Keratinocyte (primary cell): ENCODE data around the gene STK4. TPM values are rescaled to one million over a fixed set of nuclear protein-coding genes. Genes with fewer than 3 reads are reported as not detected.

Experiments used
- DNase-seq: peaks from one replicate; pipeline ENCODE4 v3.0.0-alpha.2; 2011; ENCODE audit warnings: low read depth, missing footprints, low spot score
- FAIRE-seq: peaks from 2 replicates; lab custom pipeline; 2011; peaks lifted over from hg19 to GRCh38; lab: Jason Lieb, UNC
- H2AFZ ChIP-seq: 2 replicates; pipeline ENCODE4 v1.6.0; 2012; ENCODE audit warnings: low read length, control low read depth, inconsistent platforms; ENCODE audit not compliant: control insufficient read depth
- H3K27ac ChIP-seq: 2 replicates; pipeline ENCODE4 v1.5.1; 2011; ENCODE audit warnings: low read length; ENCODE audit not compliant: control insufficient read depth, insufficient read depth
- H3K27me3 ChIP-seq: 3 replicates; pipeline ENCODE4 v1.6.0; 2011; ENCODE audit warnings: low read length; ENCODE audit not compliant: control insufficient read depth, insufficient read depth; ENCODE audit errors: extremely low read depth
- H3K36me3 ChIP-seq, 2 experiments: 2 replicates in 1 of 2; 3 replicates in 1 of 2; pipeline ENCODE4 v1.5.1; 2011; ENCODE audit warnings: low read length in 2 of 2, mild to moderate bottlenecking in 1 of 2; ENCODE audit not compliant: control insufficient read depth in 2 of 2, insufficient read depth in 2 of 2; ENCODE audit errors: extremely low read depth in 1 of 2
- H3K4me1 ChIP-seq: 3 replicates; pipeline ENCODE4 v1.5.1; 2011; ENCODE audit warnings: low read length; ENCODE audit not compliant: control insufficient read depth, insufficient read depth; ENCODE audit errors: extremely low read depth
- H3K4me2 ChIP-seq: 3 replicates; pipeline ENCODE4 v1.6.0; 2011; ENCODE audit warnings: low read depth, low read length; ENCODE audit not compliant: control insufficient read depth, insufficient read depth; ENCODE audit errors: extremely low read depth
- H3K4me3 ChIP-seq, 3 experiments: fragments of 200-600 bp in 1 of 3; sonication (generic) in 1 of 3; 2 replicates in 2 of 3; 3 replicates in 1 of 3; pipeline ENCODE4 v1.5.1; 2011 to 2016; ENCODE audit warnings: low read length in 3 of 3, mild to moderate bottlenecking in 3 of 3, control low read depth in 2 of 3, inconsistent platforms in 1 of 3, low read depth in 1 of 3, mixed read lengths in 1 of 3, mixed run types in 1 of 3, moderate library complexity in 1 of 3; ENCODE audit not compliant: control insufficient read depth in 2 of 3, insufficient read depth in 2 of 3; ENCODE audit errors: extremely low read depth in 1 of 3
- H3K79me2 ChIP-seq: 2 replicates; pipeline ENCODE4 v1.6.0; 2012; ENCODE audit warnings: low read length; ENCODE audit not compliant: control insufficient read depth, insufficient read depth
- H3K9ac ChIP-seq: 3 replicates; pipeline ENCODE4 v1.6.0; 2011; ENCODE audit warnings: low read length; ENCODE audit not compliant: control insufficient read depth, insufficient read depth; ENCODE audit errors: extremely low read depth
- H3K9me1 ChIP-seq: 3 replicates; pipeline ENCODE4 v1.6.0; 2011; ENCODE audit warnings: low read length; ENCODE audit not compliant: control insufficient read depth, insufficient read depth; ENCODE audit errors: extremely low read depth
- H3K9me3 ChIP-seq: 2 replicates; pipeline ENCODE4 v1.5.1; 2012; ENCODE audit warnings: low read depth, low read length; ENCODE audit not compliant: control insufficient read depth
- H4K20me1 ChIP-seq: 3 replicates; pipeline ENCODE4 v1.6.0; 2011; ENCODE audit warnings: low read length; ENCODE audit not compliant: control insufficient read depth, insufficient read depth; ENCODE audit errors: extremely low read depth
- EZH2 ChIP-seq: IDR thresholded peaks from one replicate; pipeline ENCODE4 v1.6.1; 2012; ENCODE audit warnings: inconsistent platforms, mild to moderate bottlenecking, low read length, moderate library complexity
- dilution Hi-C: fragments of 300-500 bp; cut with MboI; formaldehyde crosslinking; loops from one replicate; pipeline ENCODE4 v1.7.0; 2020; ENCODE audit warnings: low sequenced_read_pairs; ENCODE audit not compliant: extremely low pct_ligation_motif_present
- polyA plus RNA-seq, 5 experiments: library from polyadenylated mRNA; depleted of rRNA in 3 of 5; stranded (reverse) in 3 of 5; stranded (forward) in 1 of 5; unstranded in 1 of 5; fragments of >200 nt; gene quantifications; 1 replicate in 1 of 5; 2 replicates in 3 of 5; 3 replicates in 1 of 5; pipeline versions ENCODE4 v1.2.1 to v1.2.3, GENCODE V29; 2011 to 2012; ENCODE audit warnings: missing spikeins in 2 of 5, low read depth in 1 of 5, low replicate concordance in 1 of 5
- TF ChIP-seq, protein P1 (sequence below), 3 experiments: IDR thresholded peaks in 1 of 3; conservative IDR thresholded peaks in 1 of 3; optimal IDR thresholded peaks in 1 of 3; 2 replicates in 2 of 3; 3 replicates in 1 of 3; pipeline versions ENCODE3 to v1.5.1; 2011; ENCODE audit warnings: low read length in 3 of 3, mild to moderate bottlenecking in 3 of 3, moderate library complexity in 2 of 3, control low read depth in 1 of 3, inconsistent platforms in 1 of 3; ENCODE audit not compliant: insufficient read depth in 2 of 3; ENCODE audit errors: extremely low read depth in 1 of 3

STK4 gene
- polyA plus RNA-seq, 1 donor (not counting 4 experiments of a cell fraction or from before 2014, with no cell fraction given): 30.5 TPM

DNA sequence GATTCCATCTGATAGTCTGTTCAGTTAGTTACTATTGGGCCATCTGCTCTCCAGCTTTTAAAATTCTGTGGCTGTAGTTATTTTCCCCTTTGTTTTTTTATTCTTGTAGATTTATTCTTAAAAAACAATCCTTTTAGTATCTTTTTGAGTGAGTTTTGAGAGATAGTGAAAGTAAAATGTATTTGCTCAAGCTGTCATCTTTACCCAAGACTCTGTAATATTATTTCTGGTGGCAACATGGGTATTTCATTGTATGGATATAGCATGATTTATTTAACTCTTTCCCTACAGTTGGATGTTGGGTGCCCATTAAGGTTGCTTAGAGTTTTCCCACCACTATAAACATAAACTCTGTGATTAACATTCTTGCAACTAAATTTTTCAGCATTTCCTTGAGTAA is 24.6 kb downstream of the STK4 start:
- no peak for FAIRE-seq
- Histone ChIP-seq H3K27me3 (no peaks in the 10 kb centered on the region), H4K20me1 (no peaks in the 10 kb centered on the region), H3K9me3 (no peaks in the 10 kb centered on the region), H3K79me2 (peaks cover 24% of the 10 kb centered on the region), H3K36me3 (peaks cover 4 to 8% of the 10 kb centered on the region in 2 experiments), H3K4me3 (peak overlapping the region in 1 of 3 experiments; percentile 39), H2AFZ (no peak overlapping the region), H3K9ac (peak overlapping the region; percentile 40), H3K27ac (no peak overlapping the region), H3K4me2 (peak overlapping the region; percentile 43), H3K4me1 (peaks cover 16% of the 10 kb centered on the region), H3K9me1 (no peaks in the 10 kb centered on the region)
- dilution Hi-C loops: no loop called here
- DNase-seq: no peak
- TF ChIP-seq EZH2: no peak
- TF ChIP-seq, protein P1, sequence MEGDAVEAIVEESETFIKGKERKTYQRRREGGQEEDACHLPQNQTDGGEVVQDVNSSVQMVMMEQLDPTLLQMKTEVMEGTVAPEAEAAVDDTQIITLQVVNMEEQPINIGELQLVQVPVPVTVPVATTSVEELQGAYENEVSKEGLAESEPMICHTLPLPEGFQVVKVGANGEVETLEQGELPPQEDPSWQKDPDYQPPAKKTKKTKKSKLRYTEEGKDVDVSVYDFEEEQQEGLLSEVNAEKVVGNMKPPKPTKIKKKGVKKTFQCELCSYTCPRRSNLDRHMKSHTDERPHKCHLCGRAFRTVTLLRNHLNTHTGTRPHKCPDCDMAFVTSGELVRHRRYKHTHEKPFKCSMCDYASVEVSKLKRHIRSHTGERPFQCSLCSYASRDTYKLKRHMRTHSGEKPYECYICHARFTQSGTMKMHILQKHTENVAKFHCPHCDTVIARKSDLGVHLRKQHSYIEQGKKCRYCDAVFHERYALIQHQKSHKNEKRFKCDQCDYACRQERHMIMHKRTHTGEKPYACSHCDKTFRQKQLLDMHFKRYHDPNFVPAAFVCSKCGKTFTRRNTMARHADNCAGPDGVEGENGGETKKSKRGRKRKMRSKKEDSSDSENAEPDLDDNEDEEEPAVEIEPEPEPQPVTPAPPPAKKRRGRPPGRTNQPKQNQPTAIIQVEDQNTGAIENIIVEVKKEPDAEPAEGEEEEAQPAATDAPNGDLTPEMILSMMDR (optimal IDR thresholded peaks at IDR 0.05 in 1 of 3, IDR thresholded peaks at IDR 0.05 in 1 of 3, conservative IDR thresholded peaks at IDR 0.05 in 1 of 3; ENCODE audit: extremely low read depth in 1 of 3, insufficient read depth in 2 of 3, low read length in 3 of 3): no peak

DNA sequence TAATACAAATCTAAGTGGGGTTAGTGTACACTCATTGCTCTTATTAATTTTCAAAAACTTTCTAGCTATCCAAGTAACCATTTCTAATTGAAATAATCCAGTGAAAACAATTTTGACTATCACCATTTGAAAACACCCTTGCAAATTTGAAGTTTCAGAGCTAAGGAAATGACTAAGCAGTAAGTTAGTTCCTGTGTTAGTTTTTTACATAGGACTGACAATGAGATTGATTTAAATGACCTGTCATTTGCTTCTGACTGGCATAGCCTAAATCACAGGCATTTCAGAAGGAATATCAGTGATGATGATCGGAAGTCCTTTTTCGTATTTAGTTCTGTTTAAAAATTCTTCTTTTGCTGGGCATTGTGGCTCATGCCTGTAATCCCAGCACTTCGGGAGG is 27.0 kb downstream of the STK4 start:
- Histone ChIP-seq H3K4me2 (peak overlapping the region; percentile 59), H2AFZ (no peak overlapping the region), H4K20me1 (no peaks in the 10 kb centered on the region), H3K27ac (no peak overlapping the region), H3K27me3 (no peaks in the 10 kb centered on the region), H3K9me3 (no peaks in the 10 kb centered on the region), H3K36me3 (peaks cover 13 to 14% of the 10 kb centered on the region in 2 experiments), H3K79me2 (peaks cover 24% of the 10 kb centered on the region), H3K4me3 (no peak overlapping the region), H3K9me1 (no peaks in the 10 kb centered on the region), H3K4me1 (peaks cover 16% of the 10 kb centered on the region), H3K9ac (no peak overlapping the region)
- dilution Hi-C loops: no loop called here
- no peak for TF ChIP-seq EZH2
- TF ChIP-seq, protein P1 (optimal IDR thresholded peaks at IDR 0.05 in 1 of 3, IDR thresholded peaks at IDR 0.05 in 1 of 3, conservative IDR thresholded peaks at IDR 0.05 in 1 of 3; ENCODE audit: extremely low read depth in 1 of 3, insufficient read depth in 2 of 3, low read length in 3 of 3): no peak
- DNase-seq: no peak
- no peak for FAIRE-seq
